Retinal pigment epithelial cell (primary cell): Measurements from ENCODE around the gene RXRA.

Source experiments
- DNase-seq: peaks from one replicate; pipeline ENCODE4 v3.0.0-alpha.2; 2010; ENCODE audit warnings: low read depth
- H3K4me3 ChIP-seq: 2 replicates; pipeline ENCODE4 v1.5.1; 2011; ENCODE audit warnings: mild to moderate bottlenecking, low read length, control low read depth, moderate library complexity
- CTCF ChIP-seq: conservative IDR thresholded peaks from 2 replicates; pipeline ENCODE4 v1.5.1; 2011; ENCODE audit warnings: low read depth, low read length, control low read depth, inconsistent platforms

Gene RXRA

GRCh38 chr9:134327671-134328231 is 1.5 kb downstream of the RXRA start:
- peak overlapping the region; percentile 64 for H3K4me3 ChIP-seq
- DNase-seq = no peak
- TF ChIP-seq CTCF = no peak

GRCh38 chr9:134328341-134328840 is 2.1 kb downstream of the RXRA start:
- TF ChIP-seq CTCF = no peak
- DNase-seq = peak; percentile 69
- peak overlapping the region; percentile 64 for H3K4me3 ChIP-seq

GRCh38 chr9:134328841-134329575 is 2.8 kb downstream of the RXRA start:
- TF ChIP-seq CTCF = no peak
- peak overlapping the region; percentile 64 for H3K4me3 ChIP-seq
- DNase-seq = no peak

- DNase-seq = no peak
- no peak overlapping the region for H3K4me3 ChIP-seq
- no peak for TF ChIP-seq CTCF
Measured at GRCh38 chr9:134329576-134329855, 3.3 kb downstream of the RXRA start.

GRCh38 chr9:134329886-134330285 is 3.6 kb downstream of the RXRA start:
- DNase-seq = no peak
- H3K4me3 ChIP-seq = no peak overlapping the region
- no peak for TF ChIP-seq CTCF

- no peak for TF ChIP-seq CTCF
- DNase-seq = no peak
- no peak overlapping the region for H3K4me3 ChIP-seq
Measured at GRCh38 chr9:134330590-134330989, 4.3 kb downstream of the RXRA start.
